ENCODE measurements around the gene TAF4B.
"Not testable (repeated sequence)": the region's sequence is repeated elsewhere in the genome, so short reads cannot be mapped to it uniquely, and the experiment has no call there.

TAF4B gene

DNA sequence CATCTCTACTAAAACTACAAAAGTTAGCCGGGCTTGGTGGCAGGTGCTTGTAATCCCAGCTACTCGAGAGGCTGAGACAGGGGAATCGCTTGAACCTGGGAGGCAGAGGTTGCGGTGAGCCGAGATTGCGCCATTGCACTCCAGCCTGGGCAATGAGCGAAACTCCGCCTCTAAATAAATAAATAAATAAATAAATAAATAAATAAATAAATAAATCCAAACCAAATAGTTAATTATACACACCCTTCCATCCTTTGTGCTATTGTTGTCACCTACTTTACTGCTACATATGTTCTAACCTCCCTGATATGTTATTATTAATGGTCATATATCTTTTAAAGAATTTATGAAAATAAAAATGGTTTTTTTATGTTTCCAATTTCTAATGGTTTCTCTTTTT, 155.3 kb downstream of the TAF4B start:
- H3K4me1 Mint-ChIP-seq; H3K9me3 Mint-ChIP-seq; H3K27ac Mint-ChIP-seq (ENCODE audit: low read depth); H3K4me3 Mint-ChIP-seq; H3K27me3 Mint-ChIP-seq; DNase-seq (ENCODE audit: low spot score in 2 of 2); ATAC-seq (replicated peaks; ENCODE audit: extremely low read depth, poor library complexity, severe bottlenecking); H3K36me3 Mint-ChIP-seq (ENCODE audit: insufficient read depth): not testable (repeated sequence)

DNA sequence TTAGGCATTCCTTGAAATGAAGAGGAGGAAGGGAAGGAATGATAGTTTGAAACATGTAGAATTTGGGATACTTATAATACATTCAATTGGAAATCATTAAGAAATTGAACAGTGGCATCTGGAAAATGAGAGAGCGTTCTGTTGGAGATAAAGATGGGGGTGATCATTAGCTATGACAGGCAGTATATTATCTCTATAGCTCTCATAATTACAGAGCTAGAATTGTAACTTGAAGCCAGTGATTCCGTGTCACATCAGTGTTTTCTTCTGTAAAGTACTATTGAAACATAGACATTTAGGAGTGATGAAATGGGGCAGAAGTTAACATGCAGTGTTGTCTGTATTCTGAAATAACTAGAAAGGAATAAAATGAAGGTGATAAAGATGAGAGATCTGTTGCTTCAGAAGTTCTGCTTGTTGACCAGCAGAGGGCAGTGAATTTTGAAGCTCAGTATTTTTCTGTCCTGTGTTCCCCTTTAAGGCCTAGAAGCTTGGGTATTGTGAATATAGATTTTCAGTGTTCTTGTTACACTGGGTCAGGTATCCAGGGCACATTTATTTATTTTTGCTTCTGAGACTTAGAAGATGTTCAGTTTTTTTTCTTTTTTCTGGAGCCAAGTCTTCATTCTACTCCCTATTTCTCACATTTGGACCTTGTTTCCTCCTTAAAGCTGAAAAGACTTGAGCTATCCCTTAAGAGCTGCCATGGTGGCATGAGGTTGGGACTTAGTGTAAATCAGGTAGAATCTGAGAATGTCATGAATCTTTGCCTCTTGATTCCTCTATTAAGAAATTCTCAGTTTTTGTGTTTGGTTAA, 157.4 kb downstream of the TAF4B start:
- ATAC-seq (replicated peaks; ENCODE audit: extremely low read depth, poor library complexity, severe bottlenecking): no peak
- no peak for DNase-seq (ENCODE audit: low spot score in 2 of 2)
- no peaks in the 10 kb centered on the region for H3K9me3 Mint-ChIP-seq

DNA sequence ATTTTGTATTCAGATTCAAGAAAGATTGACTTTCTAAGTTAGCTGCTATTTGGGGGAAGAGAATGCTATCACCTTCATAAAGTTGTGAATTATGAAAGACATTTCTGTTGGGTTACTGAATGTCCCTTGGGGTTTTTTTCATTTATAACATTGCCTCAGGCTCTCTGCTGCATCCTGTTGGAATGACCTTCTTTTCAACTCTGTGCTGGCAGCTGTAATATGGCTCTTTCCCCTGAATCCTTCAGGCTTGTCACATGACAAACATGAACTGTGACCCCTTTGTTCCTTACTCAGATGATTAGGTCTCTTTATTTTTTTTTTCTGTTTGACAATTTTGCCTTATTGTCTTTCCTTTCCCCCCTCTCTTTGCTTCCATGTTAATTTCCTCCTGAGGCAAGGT, 159.8 kb downstream of the TAF4B start:
- DNase-seq (ENCODE audit: low spot score in 2 of 2) (no peak), ATAC-seq (replicated peaks; ENCODE audit: extremely low read depth, poor library complexity, severe bottlenecking) (no peak)
- no peak overlapping the region for H3K4me3 Mint-ChIP-seq
- no peaks in the 10 kb centered on the region for H3K9me3 Mint-ChIP-seq
- H3K36me3 Mint-ChIP-seq (ENCODE audit: insufficient read depth): peaks cover 8% of the 10 kb centered on the region
- H3K27me3 Mint-ChIP-seq: no peaks in the 10 kb centered on the region
- no peaks in the 10 kb centered on the region for H3K4me1 Mint-ChIP-seq
- no peak overlapping the region for H3K27ac Mint-ChIP-seq (ENCODE audit: low read depth)

More for the DNA sequence above, 157.4 kb downstream of the TAF4B start:
- H3K27ac Mint-ChIP-seq (ENCODE audit: low read depth): no peak overlapping the region
- H3K27me3 Mint-ChIP-seq: no peaks in the 10 kb centered on the region
- peaks cover 3% of the 10 kb centered on the region for H3K36me3 Mint-ChIP-seq (ENCODE audit: insufficient read depth)
- H3K4me3 Mint-ChIP-seq: no peak overlapping the region
- no peaks in the 10 kb centered on the region for H3K4me1 Mint-ChIP-seq

DNA sequence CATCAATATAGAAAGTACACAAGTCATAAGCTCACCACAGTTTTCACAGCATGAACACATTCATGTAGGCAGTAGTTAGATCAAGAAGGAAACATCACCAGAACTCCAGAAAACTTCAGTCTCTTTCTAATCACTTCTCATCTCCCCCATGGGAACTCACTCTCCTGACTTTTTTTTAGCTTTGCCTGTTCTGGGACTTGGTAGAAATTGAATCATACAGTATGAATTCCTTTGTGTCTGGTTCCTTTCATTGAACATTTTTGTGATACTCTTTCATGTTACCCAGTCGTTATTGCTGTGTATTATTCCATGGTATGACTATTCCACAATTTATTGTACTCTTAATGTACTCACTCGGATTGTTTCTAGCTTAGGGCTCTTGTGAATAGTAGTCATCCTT, 160.2 kb downstream of the TAF4B start:
- Mint-ChIP-seq H3K4me3 (no peak overlapping the region), H3K27ac (ENCODE audit: low read depth) (no peak overlapping the region), H3K36me3 (ENCODE audit: insufficient read depth) (peaks cover 8% of the 10 kb centered on the region), H3K9me3 (no peaks in the 10 kb centered on the region), H3K4me1 (no peaks in the 10 kb centered on the region), H3K27me3 (no peaks in the 10 kb centered on the region)
- DNase-seq (ENCODE audit: low spot score in 2 of 2) (no peak), ATAC-seq (replicated peaks; ENCODE audit: extremely low read depth, poor library complexity, severe bottlenecking) (no peak)

DNA sequence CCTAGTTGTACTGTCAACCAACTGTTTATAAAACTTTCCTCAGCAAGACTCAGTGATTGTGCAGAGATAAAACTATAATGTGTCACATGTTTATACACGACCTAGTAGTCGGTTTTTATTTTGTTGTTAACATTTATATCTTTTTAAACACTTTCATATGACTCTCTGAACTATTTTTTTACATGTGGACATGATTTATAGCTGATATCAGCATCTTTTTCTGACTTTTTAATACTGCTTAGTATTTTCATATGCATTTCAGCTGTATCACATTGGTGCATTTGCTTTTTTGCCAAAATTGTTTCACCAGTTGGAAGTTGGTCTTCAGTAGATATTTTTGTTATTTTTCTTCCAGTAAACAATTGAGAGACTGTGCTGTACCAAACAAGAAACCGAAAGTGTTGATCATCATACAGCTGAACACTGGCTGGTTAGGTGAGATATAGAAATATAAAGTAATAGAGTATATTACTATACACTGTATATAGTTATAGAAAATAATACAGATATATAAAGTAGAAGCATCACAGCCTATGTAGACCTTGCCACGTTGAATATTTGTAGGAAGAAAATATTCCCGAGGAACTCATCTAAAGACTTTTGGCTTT, 167.9 kb downstream of the TAF4B start:
- no peak for ATAC-seq (replicated peaks; ENCODE audit: extremely low read depth, poor library complexity, severe bottlenecking)
- DNase-seq (ENCODE audit: low spot score in 2 of 2): no peak
- H3K27me3 Mint-ChIP-seq: no peaks in the 10 kb centered on the region
- no peaks in the 10 kb centered on the region for H3K4me1 Mint-ChIP-seq
- no peak overlapping the region for H3K27ac Mint-ChIP-seq (ENCODE audit: low read depth)
- no peaks in the 10 kb centered on the region for H3K9me3 Mint-ChIP-seq
- no peak overlapping the region for H3K4me3 Mint-ChIP-seq
- peaks cover 5% of the 10 kb centered on the region for H3K36me3 Mint-ChIP-seq (ENCODE audit: insufficient read depth)

DNA sequence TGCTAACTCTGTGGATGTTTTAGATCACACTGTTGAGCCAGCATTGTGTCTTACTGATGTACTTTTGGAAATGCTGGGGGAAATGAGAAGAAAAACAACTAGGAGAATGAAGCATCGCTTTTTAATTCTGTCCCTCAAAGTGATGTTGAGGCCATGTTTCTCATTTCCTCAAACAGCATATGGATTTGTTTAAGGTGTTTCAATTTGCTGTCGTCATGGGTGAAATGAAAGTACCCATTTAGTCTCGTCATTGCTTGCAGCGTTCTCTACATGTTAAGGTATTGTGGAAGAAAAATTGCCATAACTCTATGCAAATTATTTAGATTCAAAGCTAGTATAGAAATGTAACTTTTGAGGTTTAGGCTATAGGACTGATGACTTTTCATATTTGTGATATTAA, 170.8 kb downstream of the TAF4B start:
- Mint-ChIP-seq H3K4me3 (no peak overlapping the region), H3K4me1 (no peaks in the 10 kb centered on the region), H3K27ac (ENCODE audit: low read depth) (no peak overlapping the region), H3K36me3 (ENCODE audit: insufficient read depth) (no peaks in the 10 kb centered on the region), H3K27me3 (no peaks in the 10 kb centered on the region), H3K9me3 (no peaks in the 10 kb centered on the region)
- no peak for ATAC-seq (replicated peaks; ENCODE audit: extremely low read depth, poor library complexity, severe bottlenecking)
- DNase-seq (ENCODE audit: low spot score in 2 of 2): no peak

DNA sequence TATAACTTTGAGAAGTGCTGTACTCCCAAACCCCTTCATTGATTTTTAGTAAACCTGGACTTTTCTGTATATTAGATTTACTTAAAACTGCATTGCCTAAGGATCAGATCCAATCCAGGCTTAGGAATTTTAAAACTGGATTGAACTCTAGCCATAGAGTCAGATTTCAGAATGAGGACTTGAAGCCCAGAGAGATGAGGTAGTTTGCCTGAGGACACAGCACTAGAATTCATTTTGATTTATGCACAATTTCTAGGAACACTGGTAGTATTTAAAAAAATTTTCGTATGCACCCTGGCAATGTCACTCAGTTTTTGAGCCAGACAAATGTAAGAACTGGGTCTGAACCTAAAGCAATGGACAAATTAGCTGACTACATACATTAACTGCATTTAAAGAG, 177.2 kb downstream of the TAF4B start:
- Mint-ChIP-seq H3K36me3 (ENCODE audit: insufficient read depth) (no peaks in the 10 kb centered on the region), H3K4me1 (no peaks in the 10 kb centered on the region), H3K27me3 (no peaks in the 10 kb centered on the region), H3K9me3 (no peaks in the 10 kb centered on the region), H3K4me3 (no peak overlapping the region), H3K27ac (ENCODE audit: low read depth) (no peak overlapping the region)
- ATAC-seq (replicated peaks; ENCODE audit: extremely low read depth, poor library complexity, severe bottlenecking) (no peak), DNase-seq (ENCODE audit: low spot score in 2 of 2) (no peak)

DNA sequence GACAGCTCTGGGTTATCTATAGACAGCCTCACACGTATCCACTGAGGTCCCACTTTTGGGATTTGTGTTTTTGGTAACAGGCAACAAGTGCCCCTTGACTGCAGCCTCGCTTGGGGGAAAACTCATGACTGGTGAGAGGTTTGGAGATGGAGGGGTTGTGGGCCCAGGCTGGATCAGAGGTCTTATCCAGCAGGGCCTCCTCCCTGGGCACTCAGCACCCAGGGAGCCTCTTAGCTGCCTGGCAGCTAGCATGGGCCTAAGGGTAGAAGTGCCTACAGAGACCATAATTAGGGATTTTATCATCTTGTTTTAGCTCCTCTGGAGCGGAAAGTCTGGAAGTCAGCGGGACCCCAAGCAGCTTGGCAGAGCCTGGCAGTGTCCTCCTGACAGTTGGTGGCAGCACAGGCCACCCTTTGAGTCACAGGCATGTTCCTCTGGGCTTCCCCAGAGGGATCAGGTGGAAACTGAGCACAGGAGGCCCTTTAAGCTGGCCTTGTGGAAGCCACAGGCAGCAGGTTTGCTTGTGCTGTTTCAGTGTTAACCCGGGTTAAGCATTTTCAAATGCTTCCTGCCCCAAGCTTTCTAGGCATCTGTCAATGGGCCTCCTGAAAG, 179.1 kb downstream of the TAF4B start:
- no peak for ATAC-seq (replicated peaks; ENCODE audit: extremely low read depth, poor library complexity, severe bottlenecking)
- no peaks in the 10 kb centered on the region for H3K27me3 Mint-ChIP-seq
- H3K9me3 Mint-ChIP-seq: no peaks in the 10 kb centered on the region
- no peak for DNase-seq (ENCODE audit: low spot score in 2 of 2)
- H3K36me3 Mint-ChIP-seq (ENCODE audit: insufficient read depth): peaks cover 3% of the 10 kb centered on the region
- H3K27ac Mint-ChIP-seq (ENCODE audit: low read depth): no peak overlapping the region
- no peak overlapping the region for H3K4me3 Mint-ChIP-seq
- no peaks in the 10 kb centered on the region for H3K4me1 Mint-ChIP-seq

DNA sequence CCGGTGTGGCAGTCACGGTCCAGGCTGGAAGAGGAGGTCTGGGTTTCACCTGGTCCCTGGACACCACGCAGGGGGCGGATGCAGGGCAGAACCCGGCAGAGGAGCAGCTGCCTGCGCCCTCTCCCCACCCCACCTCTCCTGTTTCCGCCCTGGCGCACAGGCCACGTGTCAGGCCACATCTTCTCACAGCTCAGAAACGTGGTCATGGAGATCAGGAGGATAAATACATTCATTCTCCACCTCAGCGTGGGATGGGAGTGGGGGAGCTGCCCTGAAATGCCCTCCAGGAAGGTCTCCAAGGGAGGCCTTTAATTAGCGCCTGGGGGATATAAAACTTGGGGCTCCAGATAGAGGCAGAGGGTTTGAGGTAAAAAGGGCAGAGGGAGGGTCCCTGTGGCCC, 180.1 kb downstream of the TAF4B start:
- H3K4me3 Mint-ChIP-seq: no peak overlapping the region
- no peak for ATAC-seq (replicated peaks; ENCODE audit: extremely low read depth, poor library complexity, severe bottlenecking)
- no peak for DNase-seq (ENCODE audit: low spot score in 2 of 2)
- H3K4me1 Mint-ChIP-seq: no peaks in the 10 kb centered on the region
- H3K9me3 Mint-ChIP-seq: no peaks in the 10 kb centered on the region
- H3K27me3 Mint-ChIP-seq: no peaks in the 10 kb centered on the region
- H3K27ac Mint-ChIP-seq (ENCODE audit: low read depth): no peak overlapping the region
- H3K36me3 Mint-ChIP-seq (ENCODE audit: insufficient read depth): peaks cover 3% of the 10 kb centered on the region

DNA sequence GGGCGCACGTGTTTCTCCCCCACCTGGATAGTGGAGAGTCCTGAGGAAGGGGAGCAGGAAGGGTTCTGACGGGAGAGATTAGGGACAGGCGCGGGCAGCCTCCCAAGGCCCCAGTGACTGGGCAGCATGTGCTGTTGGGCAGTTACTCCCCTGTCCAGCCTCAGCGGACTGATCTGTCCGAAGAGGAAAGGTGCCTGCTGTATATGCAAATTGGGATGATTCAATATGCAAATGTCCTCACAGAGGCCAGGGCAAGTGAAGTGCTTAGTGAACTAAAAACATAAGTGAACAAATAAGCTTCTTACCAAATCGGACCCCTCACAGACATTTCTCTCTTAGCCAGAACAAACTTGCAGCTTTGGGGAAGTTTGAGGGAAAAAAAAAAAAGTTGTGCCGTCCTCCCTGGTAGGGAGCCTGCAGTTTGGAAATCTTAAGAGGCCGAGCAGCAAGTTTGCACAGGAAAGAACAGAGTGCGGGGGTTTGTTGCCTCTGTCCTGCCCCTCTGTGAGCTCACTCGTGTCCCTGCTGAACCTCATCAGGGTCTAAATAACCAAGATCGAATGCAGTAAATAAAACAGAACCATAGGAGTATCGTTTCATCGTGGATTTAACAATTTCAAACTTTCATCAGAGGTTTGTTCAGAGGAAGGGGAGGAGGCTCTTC, 180.7 kb downstream of the TAF4B start:
- ATAC-seq (replicated peaks; ENCODE audit: extremely low read depth, poor library complexity, severe bottlenecking): no peak
- DNase-seq (ENCODE audit: low spot score in 2 of 2): no peak
- Mint-ChIP-seq H3K9me3 (no peaks in the 10 kb centered on the region), H3K4me3 (no peak overlapping the region), H3K36me3 (ENCODE audit: insufficient read depth) (peaks cover 3% of the 10 kb centered on the region), H3K27me3 (no peaks in the 10 kb centered on the region), H3K27ac (ENCODE audit: low read depth) (no peak overlapping the region), H3K4me1 (no peaks in the 10 kb centered on the region)

DNA sequence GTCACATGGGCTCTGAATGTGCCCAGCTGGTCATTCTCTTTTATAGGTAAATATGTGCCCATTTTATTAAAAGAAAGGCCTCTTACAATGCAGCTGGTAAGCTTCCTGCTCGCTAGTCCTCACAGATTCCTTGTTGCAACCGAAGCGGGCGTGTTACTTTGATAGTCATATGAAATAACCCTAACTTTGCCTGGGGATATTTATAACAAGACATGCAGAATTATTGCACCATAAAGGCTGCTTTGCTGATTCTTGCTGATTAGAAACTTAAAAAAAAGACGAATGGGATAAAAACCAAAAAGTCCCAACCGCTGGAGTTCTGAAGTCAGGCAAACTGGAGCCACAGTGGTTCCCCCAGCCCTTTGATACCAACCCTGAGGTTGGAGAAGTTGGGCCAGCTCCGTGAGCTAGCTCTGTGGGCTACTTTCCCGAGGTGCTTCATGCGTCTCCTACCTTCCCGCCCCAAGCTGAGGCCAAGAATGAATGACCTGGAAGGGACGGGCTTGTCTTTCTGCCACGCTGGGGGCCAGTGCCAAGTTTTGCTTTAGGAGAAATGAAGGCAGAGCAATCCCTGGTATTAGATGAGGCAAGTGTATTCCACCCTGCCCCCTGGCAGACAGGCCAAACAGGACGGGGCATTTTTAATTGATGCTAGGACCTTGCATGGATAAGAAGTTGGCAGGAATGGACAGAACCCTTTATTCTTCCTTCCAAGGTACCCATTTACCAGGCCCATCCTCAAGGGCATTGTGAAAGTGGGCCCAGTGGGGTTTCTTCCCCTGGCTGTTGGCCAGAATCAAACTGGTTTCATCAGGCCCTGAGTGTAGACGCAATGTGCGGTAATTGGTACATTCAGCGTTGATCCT, 181.7 kb downstream of the TAF4B start:
- no peak overlapping the region for H3K4me3 Mint-ChIP-seq
- no peak for ATAC-seq (replicated peaks; ENCODE audit: extremely low read depth, poor library complexity, severe bottlenecking)
- H3K27ac Mint-ChIP-seq (ENCODE audit: low read depth): no peak overlapping the region
- no peaks in the 10 kb centered on the region for H3K9me3 Mint-ChIP-seq
- no peak for DNase-seq (ENCODE audit: low spot score in 2 of 2)
- H3K36me3 Mint-ChIP-seq (ENCODE audit: insufficient read depth): peaks cover 3% of the 10 kb centered on the region
- no peaks in the 10 kb centered on the region for H3K27me3 Mint-ChIP-seq
- H3K4me1 Mint-ChIP-seq: no peaks in the 10 kb centered on the region

DNA sequence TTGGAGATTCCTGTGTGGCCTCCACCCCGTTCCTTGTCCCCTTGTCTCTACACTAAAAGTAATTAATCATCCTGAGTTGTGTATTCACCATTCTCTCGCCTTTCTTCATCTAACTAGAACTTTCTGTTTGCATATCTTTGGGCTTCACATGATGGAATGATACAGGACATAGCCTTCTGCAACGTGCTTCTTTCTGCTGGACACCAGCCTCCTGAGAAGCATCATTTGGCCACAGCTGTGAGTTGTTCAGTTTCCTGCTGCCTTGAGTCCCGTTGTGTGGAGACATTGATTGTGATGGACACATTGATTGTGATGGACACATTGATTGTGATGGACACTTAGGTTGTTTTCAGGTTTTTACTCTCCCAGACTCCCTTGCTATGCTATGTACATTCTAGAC, 182.8 kb downstream of the TAF4B start:
- no peak for DNase-seq (ENCODE audit: low spot score in 2 of 2)
- Mint-ChIP-seq H3K36me3 (ENCODE audit: insufficient read depth) (peaks cover 3% of the 10 kb centered on the region), H3K27ac (ENCODE audit: low read depth) (no peak overlapping the region), H3K9me3 (no peaks in the 10 kb centered on the region), H3K4me3 (no peak overlapping the region), H3K27me3 (no peaks in the 10 kb centered on the region), H3K4me1 (no peaks in the 10 kb centered on the region)
- no peak for ATAC-seq (replicated peaks; ENCODE audit: extremely low read depth, poor library complexity, severe bottlenecking)

All from central memory CD8-positive, alpha-beta T cell (primary cell).